Measurements from ENCODE around the gene GRID1. TPM values are rescaled to one million over a fixed set of nuclear protein-coding genes. Genes with fewer than 3 reads are reported as not detected.

The GRID1 gene
- polyA plus RNA-seq, 1 of the 3 experiments (the other 2 are of a cell fraction): 0.13 TPM

DNA sequence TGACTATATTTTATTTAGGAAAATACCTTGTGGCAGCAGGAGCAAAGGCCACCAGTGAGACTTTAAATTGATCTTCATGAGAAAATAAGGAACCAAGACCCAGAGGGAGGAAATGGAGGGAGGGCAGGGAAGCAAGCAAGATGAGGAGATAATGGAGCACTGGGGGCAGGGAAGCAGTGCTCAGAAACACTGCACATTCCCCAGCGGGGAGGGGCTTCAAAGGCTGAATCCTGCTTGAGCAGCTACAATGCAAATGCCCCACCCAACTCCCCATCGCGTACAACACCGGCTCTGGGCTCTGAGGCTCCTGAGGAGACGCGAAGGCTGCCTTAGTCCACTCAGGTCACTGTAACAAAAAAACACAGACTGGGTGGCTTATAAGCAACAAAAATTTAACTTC, 503.8 kb downstream of the GRID1 start:
- H3K4me2 ChIP-seq: no peak overlapping the region
- POLR2A ChIA-PET: no interaction called here
- no peak overlapping the region for H2AFZ ChIP-seq (ENCODE audit: low read depth)

DNA sequence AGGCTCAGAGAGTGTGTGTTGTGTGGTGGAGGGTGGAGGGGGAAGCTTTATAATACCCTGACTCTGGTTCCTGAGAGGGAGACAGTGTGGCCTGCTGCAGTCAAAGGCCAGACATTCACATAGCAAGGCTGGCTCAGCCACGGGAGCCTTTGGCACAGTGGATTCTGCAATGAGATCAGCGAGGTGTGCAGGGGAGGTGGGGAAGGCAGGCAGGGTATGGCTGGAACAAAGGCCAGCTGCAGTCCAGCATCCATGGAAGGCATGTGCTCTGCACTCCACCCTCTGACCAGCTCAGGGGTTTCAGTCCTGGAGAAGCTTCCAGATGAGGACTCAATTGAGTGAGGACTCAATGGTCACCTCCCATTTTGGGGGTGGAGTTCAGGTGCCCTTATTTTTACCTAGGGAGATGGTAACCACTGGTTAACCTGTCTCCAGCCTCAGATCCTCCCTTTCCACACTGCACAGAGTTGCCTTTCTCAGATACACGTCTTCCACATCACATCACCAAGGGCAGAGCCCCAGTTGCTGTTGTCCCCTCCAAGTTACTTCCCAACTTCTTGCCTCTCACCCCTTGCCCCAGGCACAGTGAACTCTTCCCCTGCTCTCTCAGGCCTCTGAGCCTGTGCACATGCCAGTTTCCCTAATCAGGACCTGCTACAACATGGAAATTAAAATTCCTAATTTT, 504.9 kb downstream of the GRID1 start:
- H3K79me2 ChIP-seq (ENCODE audit: insufficient read depth): no peaks in the 10 kb centered on the region
- no peak overlapping the region for H3K9ac ChIP-seq
- H3K27me3 ChIP-seq (ENCODE audit: insufficient read depth): no peaks in the 10 kb centered on the region
- no peak overlapping the region for H3K4me3 ChIP-seq (ENCODE audit: low read depth in 2 of 2, low read length in 1 of 2)
- H2AFZ ChIP-seq (ENCODE audit: low read depth): no peak overlapping the region
- H3K4me1 ChIP-seq (ENCODE audit: control insufficient read depth in 1 of 2, insufficient read depth in 2 of 2, low read depth in 1 of 2, low read length in 1 of 2): no peaks in the 10 kb centered on the region
- H3K27ac ChIP-seq (ENCODE audit: low read depth in 2 of 2, low read length in 1 of 2): no peak overlapping the region
- no peaks in the 10 kb centered on the region for H3K36me3 ChIP-seq (replicated peaks in 1 of 2; ENCODE audit: control insufficient read depth in 1 of 2, insufficient read depth in 2 of 2, low read length in 1 of 2)
- DNase-seq: no peak
- CTCF ChIA-PET: no interaction called here
- WGBS (ENCODE audit: low lambda C conversion rate): 10% methylated on average over 3 of the region's 3 CpGs
- H4K20me1 ChIP-seq (ENCODE audit: insufficient read depth): no peaks in the 10 kb centered on the region
- no peaks in the 10 kb centered on the region for H3K9me2 ChIP-seq
- POLR2A ChIA-PET: no interaction called here
- H3K9me3 ChIP-seq: no peaks in the 10 kb centered on the region
- no peak overlapping the region for H3K4me2 ChIP-seq
- no peaks in the 10 kb centered on the region for H3F3A ChIP-seq (replicated peaks; ENCODE audit: insufficient read depth)
- TF ChIP-seq RCOR1 (IDR thresholded peaks at IDR 0.05; ENCODE audit: low read length) (no peak), NRF1 (IDR thresholded peaks at IDR 0.05; ENCODE audit: low read depth, low read length) (no peak), SMC3 (IDR thresholded peaks at IDR 0.05; ENCODE audit: low read depth, low read length) (no peak), GABPA (IDR thresholded peaks at IDR 0.05; ENCODE audit: low read depth) (no peak), FOXM1 (IDR thresholded peaks at IDR 0.05; ENCODE audit: low read depth) (no peak), JUND (IDR thresholded peaks at IDR 0.05) (no peak), YY1 (IDR thresholded peaks at IDR 0.05; ENCODE audit: low read depth) (no peak), TEAD4 (IDR thresholded peaks at IDR 0.05; ENCODE audit: borderline replicate concordance, insufficient read depth) (no peak), POLR2AphosphoS5 (IDR thresholded peaks at IDR 0.05; ENCODE audit: low read depth, low read length) (no peak)
- TF ChIP-seq, protein P1, sequence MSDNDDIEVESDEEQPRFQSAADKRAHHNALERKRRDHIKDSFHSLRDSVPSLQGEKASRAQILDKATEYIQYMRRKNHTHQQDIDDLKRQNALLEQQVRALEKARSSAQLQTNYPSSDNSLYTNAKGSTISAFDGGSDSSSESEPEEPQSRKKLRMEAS (IDR thresholded peaks at IDR 0.05; ENCODE audit: low read depth): no peak
- TF ChIP-seq, protein P2, sequence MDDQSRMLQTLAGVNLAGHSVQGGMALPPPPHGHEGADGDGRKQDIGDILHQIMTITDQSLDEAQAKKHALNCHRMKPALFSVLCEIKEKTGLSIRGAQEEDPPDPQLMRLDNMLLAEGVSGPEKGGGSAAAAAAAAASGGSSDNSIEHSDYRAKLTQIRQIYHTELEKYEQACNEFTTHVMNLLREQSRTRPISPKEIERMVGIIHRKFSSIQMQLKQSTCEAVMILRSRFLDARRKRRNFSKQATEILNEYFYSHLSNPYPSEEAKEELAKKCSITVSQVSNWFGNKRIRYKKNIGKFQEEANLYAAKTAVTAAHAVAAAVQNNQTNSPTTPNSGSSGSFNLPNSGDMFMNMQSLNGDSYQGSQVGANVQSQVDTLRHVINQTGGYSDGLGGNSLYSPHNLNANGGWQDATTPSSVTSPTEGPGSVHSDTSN (IDR thresholded peaks at IDR 0.05): no peak
- TF ChIP-seq, protein P3, sequence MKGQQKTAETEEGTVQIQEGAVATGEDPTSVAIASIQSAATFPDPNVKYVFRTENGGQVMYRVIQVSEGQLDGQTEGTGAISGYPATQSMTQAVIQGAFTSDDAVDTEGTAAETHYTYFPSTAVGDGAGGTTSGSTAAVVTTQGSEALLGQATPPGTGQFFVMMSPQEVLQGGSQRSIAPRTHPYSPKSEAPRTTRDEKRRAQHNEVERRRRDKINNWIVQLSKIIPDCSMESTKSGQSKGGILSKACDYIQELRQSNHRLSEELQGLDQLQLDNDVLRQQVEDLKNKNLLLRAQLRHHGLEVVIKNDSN (IDR thresholded peaks at IDR 0.05; ENCODE audit: borderline replicate concordance, low read depth): no peak

More for the DNA sequence above, 503.8 kb downstream of the GRID1 start:
- no peaks in the 10 kb centered on the region for H3K79me2 ChIP-seq (ENCODE audit: insufficient read depth)
- H3K27ac ChIP-seq (ENCODE audit: low read depth in 2 of 2, low read length in 1 of 2): no peak overlapping the region
- CTCF ChIA-PET: interaction anchor here (1.6 kb wide), 1 partner anchor 11 kb away, joined by 3 read pairs; no protein-coding TSS in a partner anchor
- no peaks in the 10 kb centered on the region for H3K27me3 ChIP-seq (ENCODE audit: insufficient read depth)
- no peaks in the 10 kb centered on the region for H4K20me1 ChIP-seq (ENCODE audit: insufficient read depth)
- TF ChIP-seq EP300 (IDR thresholded peaks at IDR 0.05; ENCODE audit: borderline replicate concordance in 1 of 2, low read depth in 1 of 2, low read length in 1 of 2) (no peak), ELF1 (IDR thresholded peaks at IDR 0.05) (no peak), SMC3 (IDR thresholded peaks at IDR 0.05; ENCODE audit: low read depth, low read length) (no peak), TEAD4 (IDR thresholded peaks at IDR 0.05; ENCODE audit: borderline replicate concordance, insufficient read depth) (no peak), GABPA (IDR thresholded peaks at IDR 0.05; ENCODE audit: low read depth) (no peak)
- TF ChIP-seq, protein P4, sequence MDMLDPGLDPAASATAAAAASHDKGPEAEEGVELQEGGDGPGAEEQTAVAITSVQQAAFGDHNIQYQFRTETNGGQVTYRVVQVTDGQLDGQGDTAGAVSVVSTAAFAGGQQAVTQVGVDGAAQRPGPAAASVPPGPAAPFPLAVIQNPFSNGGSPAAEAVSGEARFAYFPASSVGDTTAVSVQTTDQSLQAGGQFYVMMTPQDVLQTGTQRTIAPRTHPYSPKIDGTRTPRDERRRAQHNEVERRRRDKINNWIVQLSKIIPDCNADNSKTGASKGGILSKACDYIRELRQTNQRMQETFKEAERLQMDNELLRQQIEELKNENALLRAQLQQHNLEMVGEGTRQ (IDR thresholded peaks at IDR 0.05; ENCODE audit: borderline replicate concordance, low read depth, low read length): no peak
- TF ChIP-seq, protein P5, sequence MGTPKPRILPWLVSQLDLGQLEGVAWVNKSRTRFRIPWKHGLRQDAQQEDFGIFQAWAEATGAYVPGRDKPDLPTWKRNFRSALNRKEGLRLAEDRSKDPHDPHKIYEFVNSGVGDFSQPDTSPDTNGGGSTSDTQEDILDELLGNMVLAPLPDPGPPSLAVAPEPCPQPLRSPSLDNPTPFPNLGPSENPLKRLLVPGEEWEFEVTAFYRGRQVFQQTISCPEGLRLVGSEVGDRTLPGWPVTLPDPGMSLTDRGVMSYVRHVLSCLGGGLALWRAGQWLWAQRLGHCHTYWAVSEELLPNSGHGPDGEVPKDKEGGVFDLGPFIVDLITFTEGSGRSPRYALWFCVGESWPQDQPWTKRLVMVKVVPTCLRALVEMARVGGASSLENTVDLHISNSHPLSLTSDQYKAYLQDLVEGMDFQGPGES (IDR thresholded peaks at IDR 0.05; ENCODE audit: low read depth, low read length): no peak
- TF ChIP-seq, protein P6, sequence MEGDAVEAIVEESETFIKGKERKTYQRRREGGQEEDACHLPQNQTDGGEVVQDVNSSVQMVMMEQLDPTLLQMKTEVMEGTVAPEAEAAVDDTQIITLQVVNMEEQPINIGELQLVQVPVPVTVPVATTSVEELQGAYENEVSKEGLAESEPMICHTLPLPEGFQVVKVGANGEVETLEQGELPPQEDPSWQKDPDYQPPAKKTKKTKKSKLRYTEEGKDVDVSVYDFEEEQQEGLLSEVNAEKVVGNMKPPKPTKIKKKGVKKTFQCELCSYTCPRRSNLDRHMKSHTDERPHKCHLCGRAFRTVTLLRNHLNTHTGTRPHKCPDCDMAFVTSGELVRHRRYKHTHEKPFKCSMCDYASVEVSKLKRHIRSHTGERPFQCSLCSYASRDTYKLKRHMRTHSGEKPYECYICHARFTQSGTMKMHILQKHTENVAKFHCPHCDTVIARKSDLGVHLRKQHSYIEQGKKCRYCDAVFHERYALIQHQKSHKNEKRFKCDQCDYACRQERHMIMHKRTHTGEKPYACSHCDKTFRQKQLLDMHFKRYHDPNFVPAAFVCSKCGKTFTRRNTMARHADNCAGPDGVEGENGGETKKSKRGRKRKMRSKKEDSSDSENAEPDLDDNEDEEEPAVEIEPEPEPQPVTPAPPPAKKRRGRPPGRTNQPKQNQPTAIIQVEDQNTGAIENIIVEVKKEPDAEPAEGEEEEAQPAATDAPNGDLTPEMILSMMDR (IDR thresholded peaks at IDR 0.05): no peak
- no peaks in the 10 kb centered on the region for H3K9me2 ChIP-seq
- no peak overlapping the region for H3K9ac ChIP-seq
- H3K36me3 ChIP-seq (replicated peaks in 1 of 2; ENCODE audit: control insufficient read depth in 1 of 2, insufficient read depth in 2 of 2, low read length in 1 of 2): no peaks in the 10 kb centered on the region
- DNase-seq: no peak
- no peaks in the 10 kb centered on the region for H3F3A ChIP-seq (replicated peaks; ENCODE audit: insufficient read depth)
- no peak overlapping the region for H3K4me3 ChIP-seq (ENCODE audit: low read depth in 2 of 2, low read length in 1 of 2)
- no peaks in the 10 kb centered on the region for H3K4me1 ChIP-seq (ENCODE audit: control insufficient read depth in 1 of 2, insufficient read depth in 2 of 2, low read depth in 1 of 2, low read length in 1 of 2)
- 60% methylated on average over 3 of the region's 6 CpGs for WGBS (ENCODE audit: low lambda C conversion rate)
- no peaks in the 10 kb centered on the region for H3K9me3 ChIP-seq
